ENCODE results near the gene SLC9A9.

The SLC9A9 gene

DNA sequence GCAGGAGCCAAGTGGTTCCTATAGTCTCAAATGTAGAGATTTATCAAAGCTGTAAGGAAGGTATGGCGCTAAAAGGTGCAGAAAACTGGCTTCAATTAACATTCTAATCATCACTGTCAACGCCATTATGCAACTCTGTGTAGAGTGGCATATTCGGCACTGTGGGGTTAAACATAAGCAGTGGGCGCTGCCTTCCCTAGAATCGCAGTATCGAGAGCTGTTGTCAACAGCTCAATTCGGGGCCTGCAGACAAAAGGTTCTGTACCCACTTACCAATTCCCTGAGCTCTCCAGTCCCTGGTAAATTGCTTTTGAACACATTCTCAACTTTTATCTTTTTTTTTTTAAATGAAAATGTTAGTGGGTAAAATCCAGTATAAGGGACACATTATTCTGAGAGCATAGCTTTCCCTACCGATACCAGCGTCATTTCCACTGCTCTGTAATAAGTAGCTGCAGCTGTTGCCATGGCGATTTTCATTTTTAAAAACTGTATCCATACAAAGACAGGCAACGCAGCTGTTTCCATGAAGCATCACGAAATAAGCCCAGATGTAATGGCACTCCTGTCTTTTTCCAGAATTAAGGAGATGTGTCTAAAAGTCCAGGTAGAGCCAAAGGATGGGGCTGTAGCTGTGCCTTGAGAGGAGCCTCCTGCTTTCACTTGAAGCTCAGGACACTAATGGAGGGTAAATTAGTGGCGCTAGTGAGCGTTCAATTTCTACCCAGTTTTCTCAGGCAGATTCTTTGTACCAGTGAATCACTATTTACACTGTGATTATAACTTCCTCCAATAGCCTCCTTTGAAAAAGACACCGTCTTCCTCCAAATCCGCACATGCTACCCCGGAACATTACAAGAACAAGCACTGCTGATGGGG is 250.3 kb downstream of the SLC9A9 start:
- no peak for DNase-seq (ENCODE audit: low read depth)

DNA sequence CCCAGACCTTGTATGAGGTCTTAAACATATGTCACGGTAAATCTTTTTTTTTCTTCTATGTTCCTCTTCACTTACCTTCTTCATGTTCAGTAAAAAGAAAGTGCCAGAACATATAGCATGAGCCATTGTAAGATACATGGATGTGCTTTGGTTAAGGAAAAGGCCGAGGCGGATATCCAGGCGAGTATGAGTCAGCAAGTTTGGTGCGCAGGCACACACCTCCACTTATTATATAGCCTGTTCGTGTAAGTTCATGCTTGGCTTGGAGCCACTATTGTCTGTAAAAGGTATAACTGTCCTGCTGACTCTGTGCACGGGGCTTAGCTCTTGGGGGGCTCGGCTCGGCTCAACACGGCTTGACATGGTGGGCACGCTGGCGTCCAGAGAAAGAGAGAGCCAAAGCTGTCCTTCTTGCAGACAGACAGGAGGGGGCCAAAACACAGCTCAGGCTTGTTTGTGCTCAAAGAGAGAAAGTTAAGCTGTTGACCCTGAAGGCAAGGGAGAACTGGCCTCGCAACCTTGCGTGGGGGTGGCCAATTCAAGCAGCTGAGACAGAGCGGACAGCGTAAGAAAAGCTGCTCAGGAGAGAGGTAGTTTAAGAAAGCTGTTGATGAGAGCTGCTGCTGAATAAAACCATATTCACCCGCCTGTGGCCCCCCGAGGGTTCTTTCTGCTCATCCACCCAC is 251.2 kb downstream of the SLC9A9 start:
- no peak for DNase-seq (ENCODE audit: low read depth)

DNA sequence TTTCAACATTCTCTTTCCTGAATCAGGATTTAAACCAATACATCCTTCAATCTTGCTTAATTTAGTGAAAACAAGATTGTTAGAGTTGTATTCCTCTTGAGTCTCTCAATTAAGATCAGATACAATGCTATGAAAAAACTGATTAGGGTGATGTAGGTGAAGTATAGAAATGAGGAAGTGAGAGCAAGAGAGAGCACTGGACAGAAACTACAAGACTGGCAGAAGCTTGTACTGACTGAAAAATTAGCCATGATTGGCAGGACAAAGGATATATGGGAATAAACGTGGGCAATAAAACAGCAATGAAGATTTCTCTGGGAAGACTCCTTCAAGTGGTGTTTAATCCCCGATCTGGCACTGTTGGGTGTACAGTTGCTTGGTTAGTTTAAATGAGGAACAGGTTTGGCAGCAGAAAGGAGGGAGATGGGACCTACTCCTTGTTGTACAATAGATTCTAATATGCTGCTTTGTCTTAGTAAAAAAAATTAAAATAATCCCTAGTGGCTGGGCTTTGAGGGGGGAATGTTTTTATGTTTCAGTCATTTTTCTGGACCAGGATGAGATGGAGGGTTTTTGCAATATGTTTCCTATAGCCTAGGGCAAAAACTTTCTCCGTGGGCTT is 252.7 kb downstream of the SLC9A9 start:
- no peak for DNase-seq (ENCODE audit: low read depth)

DNA sequence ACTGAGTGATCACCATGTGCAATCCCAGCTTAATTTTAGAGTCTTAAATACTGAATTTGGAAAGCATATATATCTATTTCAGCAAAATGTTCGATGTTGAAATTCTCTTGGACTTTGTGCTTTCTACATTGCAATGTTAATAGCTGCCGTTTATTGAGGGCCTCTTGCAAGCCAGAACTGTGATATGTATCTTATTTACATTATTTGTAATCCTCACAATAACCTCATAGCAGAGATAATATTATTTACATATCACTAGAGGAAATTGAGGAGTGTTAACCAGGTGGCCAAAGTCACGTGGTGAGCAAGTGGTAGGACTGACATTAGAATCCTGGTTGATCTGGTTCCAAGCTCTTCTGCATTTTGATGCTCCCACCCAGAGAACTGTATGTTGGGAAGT is 254.1 kb downstream of the SLC9A9 start:
- no peak for DNase-seq (ENCODE audit: low read depth)

DNA sequence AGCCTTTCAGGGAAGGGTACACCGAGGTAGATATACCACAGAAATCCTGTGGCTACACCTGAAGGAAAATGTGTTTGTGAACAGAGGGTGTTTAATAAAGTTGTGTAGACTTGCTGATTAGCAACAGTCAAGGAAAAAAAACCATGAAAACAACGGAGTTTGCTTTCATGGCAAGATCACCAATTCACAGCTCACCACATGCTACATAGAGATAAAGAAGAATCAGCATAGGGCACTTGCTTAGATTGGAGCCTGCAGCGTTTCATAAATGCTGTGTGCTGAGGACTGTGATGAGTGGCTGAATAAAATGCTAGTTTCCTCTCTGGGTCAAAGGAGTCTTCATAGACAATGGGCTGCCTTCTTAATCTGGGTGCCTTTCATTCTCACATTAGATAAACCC is 257.6 kb downstream of the SLC9A9 start:
- DNase-seq (ENCODE audit: low read depth) = no peak

DNA sequence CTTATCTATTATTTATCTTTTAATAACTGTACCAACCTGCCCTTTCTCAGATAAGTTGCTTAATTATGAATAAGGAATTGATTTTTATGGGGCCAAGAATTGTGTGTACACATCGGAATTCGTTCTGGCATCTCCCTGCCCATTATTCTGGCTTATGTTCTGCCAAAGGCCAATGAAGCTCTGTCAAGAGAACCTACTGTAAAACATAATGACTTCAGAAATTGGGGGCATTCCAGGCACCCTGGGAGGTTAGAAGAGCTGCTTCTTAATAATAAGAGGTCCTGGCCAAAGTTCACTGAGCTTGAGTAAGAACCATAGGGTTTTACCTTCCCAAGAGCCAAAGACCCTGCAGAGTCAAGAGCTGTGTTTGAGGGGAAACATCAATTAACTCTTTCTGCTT is 261.7 kb downstream of the SLC9A9 start:
- DNase-seq (ENCODE audit: low read depth) = peak; percentile 72

DNA sequence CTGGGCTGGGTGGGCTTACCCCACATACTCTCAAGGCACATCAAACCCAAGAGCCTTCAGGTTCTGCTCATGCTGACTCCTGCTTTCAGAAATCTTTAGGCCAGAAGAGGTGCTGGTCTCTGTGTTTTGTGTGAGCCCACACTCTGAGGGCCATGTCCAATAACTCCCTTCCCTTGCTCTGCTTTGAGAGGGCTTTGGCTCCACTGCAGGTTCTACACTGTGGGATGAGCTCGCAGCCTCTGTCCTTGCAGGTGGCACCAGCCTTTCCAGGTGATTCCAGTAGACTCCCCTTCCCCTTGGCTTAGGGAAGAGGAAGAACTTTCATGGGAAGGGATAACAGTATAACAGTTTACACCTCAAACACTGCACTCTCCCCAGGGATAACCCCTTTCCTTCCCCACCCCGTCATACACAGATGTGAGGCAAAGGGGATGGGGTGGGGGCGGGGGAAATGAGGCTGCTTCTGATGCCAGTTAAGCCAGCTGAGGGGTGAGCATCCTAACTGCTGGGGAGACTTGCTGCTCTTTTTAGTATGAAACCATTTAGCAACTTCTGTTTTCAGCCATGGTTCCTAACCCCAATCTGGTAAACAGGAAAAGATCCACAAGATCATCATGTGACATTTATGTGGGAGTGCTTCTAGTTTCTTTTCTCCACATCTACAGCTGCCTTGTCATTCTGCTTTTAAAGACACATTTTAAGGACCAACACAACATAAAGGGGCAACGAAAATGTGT is 262.4 kb downstream of the SLC9A9 start:
- DNase-seq (ENCODE audit: low read depth) = no peak

DNA sequence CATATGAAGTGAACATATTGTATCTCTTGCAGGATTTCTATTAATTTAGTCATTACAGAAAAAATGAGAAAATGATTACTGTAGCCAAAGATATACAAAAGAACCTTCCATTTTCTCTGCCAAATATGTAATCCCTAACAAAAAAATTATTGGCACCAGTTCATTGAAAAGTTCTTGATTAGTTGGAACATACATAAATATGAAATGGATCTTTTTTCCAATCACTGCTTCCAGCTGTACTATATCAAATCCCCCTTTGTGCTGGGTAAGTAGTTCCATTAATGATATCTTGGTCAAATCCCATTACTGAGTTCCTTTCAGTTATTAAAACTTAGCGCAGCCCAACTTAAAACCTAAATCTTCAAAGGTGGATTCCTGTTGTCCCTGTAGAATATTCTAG is 263.8 kb downstream of the SLC9A9 start:
- no peak for DNase-seq (ENCODE audit: low read depth)

DNA sequence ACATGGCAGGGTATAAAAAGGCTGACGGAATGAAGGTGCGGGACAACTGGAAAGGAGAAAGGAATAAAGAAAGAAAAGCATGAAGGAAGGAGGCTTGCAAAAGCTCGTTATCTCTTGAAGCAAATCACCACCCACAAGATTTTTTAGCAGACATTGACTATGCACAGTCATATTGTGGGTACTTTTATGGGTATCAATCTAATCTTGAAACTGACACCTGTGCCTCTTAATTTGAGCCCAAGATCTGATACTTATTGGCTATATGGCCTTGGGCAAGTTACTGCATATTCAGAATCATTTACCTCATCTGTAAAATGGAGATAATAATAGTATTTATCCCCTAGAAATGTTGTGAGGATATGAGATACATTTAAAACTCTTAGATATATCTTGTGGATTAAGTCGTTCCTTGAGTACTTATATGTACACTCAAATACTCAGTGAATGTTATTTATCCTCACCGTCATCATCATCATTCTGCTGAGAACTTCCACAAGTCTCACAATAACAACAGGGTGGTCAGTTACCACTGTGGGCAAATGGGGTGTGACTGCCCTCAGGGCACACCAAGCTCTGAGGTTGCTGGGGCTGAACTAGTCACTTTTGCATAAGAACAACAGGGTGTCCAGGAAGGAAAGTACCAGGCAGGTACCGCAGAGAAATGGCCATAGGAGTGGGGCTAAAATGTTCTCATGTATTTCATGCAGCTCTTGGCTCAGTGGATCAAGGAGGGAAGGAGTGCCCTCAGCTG is 266.1 kb downstream of the SLC9A9 start:
- no peak for DNase-seq (ENCODE audit: low read depth)

DNA sequence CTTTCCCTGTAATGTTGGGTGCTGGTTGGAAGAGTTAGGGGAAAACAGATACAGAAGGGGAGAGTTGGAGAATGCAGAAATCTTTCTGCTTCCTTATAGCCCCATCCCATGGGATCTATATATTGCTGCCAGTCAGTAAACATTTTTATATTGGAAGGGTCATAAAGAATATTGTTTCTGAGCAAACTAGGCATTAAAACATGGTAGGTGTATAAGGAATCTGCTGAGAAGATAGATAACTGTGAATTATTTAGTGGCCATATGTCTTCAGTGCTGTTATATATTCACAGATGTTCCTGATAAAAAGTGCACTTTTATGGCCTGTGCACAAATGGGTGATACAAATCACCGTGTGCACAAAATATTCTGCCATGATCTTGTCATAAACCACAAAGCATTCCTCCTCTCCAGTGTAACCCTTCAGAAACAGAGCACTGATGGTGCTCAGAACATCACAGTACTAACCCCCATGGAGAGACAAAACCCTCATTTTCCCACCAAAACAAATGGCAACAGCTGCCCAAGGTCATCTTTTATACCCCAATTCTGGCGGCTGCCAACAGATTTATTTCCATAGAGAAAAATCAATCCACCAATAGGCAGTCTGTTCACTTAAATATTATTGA is 269.3 kb downstream of the SLC9A9 start:
- no peak for DNase-seq (ENCODE audit: low read depth)

DNA sequence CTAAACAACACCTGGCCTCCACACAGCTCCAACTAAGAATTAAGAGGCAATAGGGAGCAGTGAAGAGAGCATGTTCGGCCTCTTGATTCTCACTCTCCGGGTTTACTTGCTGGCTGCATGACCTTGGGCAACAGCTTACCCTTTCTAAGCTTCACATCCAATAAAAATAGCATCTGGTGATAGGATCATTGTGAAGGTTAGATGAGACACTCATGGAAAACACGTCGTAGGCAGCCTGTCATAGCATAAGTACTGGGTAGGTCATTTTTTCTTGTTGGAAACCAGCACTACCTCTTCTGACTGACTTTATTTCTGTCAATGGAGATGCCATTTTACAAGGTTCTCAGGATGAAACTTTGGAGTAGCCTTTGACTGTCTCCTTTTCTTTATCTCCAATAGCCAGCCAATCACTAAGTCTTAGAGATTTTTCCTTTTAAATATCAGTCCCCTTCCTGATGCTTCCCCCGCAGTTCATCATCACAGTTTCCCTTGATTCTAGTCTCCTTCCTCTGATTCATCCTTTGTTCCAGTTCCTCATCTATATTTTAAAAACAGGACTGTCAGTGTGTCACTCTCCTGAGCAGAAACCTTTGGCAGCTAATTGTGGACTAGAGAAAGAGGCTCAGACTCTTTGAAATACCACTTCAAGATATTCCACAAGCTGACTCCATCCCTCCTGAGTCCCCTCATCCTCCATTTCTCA is 271.5 kb downstream of the SLC9A9 start:
- DNase-seq (ENCODE audit: low read depth) = no peak

DNA sequence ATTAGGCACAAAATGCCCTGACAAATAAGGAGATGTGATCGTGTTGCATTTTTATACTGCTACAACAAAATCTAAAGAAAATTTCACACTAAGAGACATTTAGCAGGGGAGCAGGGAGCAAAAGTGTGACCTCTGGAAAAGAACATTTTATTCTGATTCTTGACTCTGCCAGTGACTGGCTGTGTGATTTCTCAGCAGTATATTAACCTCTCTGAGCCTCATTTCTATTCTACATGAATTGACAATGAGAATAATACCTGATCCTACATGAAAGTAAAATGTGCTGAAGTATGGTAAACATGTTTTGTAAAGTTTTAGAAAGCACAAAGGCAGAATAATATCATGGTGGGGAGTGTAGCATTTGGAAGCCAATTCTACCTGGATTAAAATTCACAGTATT is 273.3 kb downstream of the SLC9A9 start:
- DNase-seq (ENCODE audit: low read depth) = no peak

DNA sequence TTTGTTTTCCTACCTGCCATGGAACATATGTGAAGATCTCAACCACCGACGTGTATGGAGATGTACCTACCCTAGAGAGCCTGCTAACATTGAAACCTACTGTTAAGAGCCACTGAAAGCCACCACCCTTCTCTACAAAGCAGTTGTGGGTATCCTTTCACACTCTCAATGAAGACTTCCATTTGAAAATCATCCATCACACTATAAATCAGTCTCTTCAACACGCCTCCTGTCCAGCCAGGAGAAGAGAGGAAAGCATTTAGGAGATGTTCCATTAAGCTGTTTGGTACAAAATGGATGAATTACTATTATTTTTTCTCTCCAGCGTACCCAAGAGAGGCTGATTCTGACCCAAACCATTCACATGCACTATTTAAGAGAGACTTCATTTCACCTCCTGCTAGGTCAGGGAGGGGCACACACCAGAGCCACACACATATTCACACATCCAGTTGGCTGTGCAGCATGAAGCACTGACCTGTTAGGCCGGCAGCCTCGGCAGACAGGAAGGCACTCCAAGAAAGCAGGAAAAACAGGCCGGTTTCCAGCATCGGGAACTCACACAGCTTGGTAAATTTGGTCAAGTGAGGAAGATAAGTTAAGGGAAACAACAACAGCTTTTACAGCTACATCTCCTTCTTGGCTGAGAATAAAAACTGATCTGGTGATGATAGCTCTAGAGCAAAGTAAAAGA is 274.5 kb downstream of the SLC9A9 start:
- DNase-seq (ENCODE audit: low read depth) = no peak

DNA sequence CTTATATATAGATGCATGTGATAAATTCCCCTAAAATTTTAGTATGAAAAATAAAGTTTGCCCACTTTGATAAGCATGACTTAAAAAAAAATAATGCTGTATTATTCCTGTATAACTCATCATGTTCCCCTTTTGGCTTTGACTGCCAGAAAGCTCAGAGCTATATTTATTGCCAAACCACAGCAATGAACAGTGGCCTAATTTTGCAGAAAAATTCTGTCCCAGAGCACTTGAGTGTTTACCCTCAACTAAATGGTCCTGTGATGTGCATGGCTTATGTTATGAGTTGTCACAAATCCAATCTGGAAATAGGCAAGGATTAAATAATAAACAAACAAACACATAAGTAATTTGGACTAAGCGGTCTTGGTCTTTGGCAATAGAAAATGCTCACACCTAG is 276.7 kb downstream of the SLC9A9 start:
- DNase-seq (ENCODE audit: low read depth) = peak; percentile 79

DNA sequence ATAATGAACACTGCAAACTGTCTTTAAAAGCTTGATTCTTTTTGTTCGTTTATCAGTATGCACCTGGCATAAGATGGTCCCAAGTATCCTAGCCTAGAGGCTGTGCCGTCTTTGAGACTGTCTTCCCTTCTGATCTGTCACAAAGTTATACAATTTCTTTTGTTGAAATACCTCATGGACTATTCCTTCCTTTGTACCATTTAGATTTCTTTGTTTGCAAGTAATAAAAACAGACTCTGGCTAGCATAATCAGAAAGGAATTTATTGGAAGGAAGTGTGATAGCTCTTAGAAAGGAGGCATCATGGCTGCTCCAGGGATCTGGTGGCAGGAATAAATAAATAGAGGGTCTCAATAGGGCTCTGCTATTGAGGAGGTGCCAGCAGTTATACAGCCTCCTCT is 280.4 kb downstream of the SLC9A9 start:
- no peak for DNase-seq (ENCODE audit: low read depth)

DNA sequence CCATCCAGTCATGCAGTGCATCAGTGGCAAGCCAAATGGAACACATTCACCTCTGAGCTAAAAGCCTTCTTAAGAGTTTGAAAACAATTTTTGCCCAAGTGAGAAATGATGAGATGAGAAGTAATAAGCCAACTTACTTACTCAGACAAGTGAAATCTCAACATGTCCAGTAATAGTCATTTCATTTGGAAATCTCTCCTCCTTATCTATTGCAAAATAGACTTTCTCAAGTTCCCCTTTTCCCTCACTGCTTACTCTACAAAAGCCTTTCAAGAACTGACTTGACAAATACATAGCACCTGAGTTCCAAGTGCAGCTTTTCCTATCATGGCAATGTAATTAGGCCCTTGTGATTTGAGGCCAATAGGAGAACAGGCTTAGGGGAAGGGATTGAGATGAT is 282.3 kb downstream of the SLC9A9 start:
- DNase-seq (ENCODE audit: low read depth) = peak; percentile 44

DNA sequence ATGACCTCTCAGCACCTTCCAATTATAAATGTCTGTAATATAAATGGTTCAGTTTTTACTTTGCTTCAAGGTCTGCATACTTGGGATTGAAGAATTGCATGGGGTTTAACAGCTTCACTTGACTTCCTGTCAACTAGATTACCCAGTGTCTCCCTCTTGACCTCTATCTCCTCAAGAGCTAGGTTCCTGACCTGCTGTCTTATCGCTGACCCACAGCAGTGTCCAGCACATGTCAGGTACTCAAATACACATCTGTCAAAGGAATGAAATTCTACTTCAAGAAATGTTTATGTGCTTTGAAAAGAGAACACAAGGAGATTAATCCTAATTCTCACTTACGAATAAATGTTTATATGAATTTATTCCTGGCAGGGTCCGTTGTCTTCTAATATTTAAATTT is 284.5 kb downstream of the SLC9A9 start:
- DNase-seq (ENCODE audit: low read depth) = no peak

DNA sequence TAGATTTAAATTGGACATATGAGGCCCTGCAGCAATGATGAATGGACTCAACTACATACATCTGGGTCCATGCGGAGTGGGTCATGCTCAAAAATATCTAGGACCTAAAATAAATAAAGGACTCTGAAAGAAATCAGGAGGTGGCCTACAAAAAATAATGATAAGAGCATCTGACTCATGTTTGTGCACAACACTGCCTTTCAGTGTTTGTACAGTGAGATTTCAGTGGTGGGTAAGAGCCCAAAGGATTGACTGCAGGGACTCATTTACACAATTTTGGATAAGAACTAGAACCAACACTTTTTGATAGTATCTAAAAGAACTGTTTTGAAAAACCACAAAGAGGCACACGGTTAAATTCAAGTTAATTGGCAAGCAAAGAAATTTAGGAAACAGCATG is 285.5 kb downstream of the SLC9A9 start:
- DNase-seq (ENCODE audit: low read depth) = no peak

DNA sequence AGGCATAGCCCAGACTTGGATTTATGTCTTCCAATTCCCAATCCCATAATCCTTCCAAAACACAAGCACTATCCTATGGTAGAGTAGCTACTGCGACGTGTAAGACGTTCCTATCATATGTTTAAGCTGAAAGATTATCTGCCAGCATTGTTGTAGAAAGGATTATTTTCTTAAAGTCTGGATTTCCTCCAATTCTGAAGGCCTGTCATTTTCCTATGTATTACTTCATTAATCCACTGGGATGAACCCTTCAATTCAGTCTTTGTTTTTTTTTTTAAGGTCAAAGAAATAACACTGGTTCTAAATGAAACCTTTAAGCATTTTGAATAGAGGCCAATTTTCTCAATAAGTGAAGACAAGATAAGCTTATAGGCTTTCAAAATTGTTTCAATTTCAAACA is 289.0 kb downstream of the SLC9A9 start:
- DNase-seq (ENCODE audit: low read depth) = no peak

DNA sequence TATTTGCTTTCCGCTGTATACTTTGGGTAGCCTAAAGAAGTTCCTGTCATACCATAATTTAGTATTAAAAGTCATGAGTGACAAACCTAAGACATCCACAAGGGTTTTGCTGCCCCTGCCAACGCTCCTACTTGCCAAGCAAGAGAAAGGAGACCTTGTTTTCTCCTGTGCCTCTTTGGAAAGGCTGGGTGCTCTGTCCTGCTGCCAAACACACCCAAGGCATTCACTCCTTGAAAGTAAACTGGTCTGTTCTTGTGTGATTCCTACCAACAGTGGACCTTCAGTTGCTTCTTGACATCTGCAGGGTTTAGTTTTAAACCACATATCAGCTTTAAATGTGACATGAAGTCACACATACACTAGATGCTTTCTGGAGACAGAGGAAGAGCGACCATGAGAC is 295.4 kb downstream of the SLC9A9 start:
- no peak for DNase-seq (ENCODE audit: low read depth)

All from fibroblast of gingiva (primary cell).